KMS-11 (cell line): ENCODE data around the gene CAGE1.

Experiments
- H2AFZ ChIP-seq: fragments of 200-600 bp; sonication (generic); 2 replicates; pipeline ENCODE4 v1.6.1; 2016; ENCODE audit warnings: antibody characterized with exemption, mixed run types, low read depth
- H3K27ac ChIP-seq: fragments of 200-600 bp; sonication (generic); 2 replicates; pipeline ENCODE4 v1.6.1; 2016; ENCODE audit warnings: mild to moderate bottlenecking, mixed run types
- H3K27me3 ChIP-seq: fragments of 200-600 bp; sonication (generic); 2 replicates; pipeline ENCODE4 v1.6.1; 2017; ENCODE audit warnings: mild to moderate bottlenecking, low read depth, mixed run types, moderate library complexity; ENCODE audit not compliant: insufficient read depth
- H3K36me3 ChIP-seq: fragments of 200-600 bp; sonication (generic); 2 replicates; pipeline ENCODE4 v1.6.1; 2017; ENCODE audit warnings: mild to moderate bottlenecking, mixed run types; ENCODE audit not compliant: insufficient read depth
- H3K4me1 ChIP-seq: fragments of 200-600 bp; sonication (generic); 2 replicates; pipeline ENCODE4 v1.6.1; 2016; ENCODE audit warnings: mild to moderate bottlenecking, low read depth, mixed run types; ENCODE audit not compliant: poor library complexity, severe bottlenecking
- H3K4me2 ChIP-seq: fragments of 200-600 bp; sonication (generic); 2 replicates; pipeline ENCODE4 v1.7.0; 2016; ENCODE audit warnings: mild to moderate bottlenecking, mixed run types
- H3K4me3 ChIP-seq: fragments of 200-600 bp; sonication (generic); IDR thresholded peaks from 2 replicates; pipeline ENCODE4 v1.6.1; 2017; ENCODE audit warnings: low read depth, low read length, mixed read lengths; ENCODE audit not compliant: insufficient read depth
- H3K79me2 ChIP-seq: fragments of 200-600 bp; sonication (generic); 2 replicates; pipeline ENCODE4 v1.6.1; 2016; ENCODE audit warnings: low read depth, mixed run types; ENCODE audit not compliant: insufficient read depth
- H3K9ac ChIP-seq: fragments of 200-600 bp; sonication (generic); 2 replicates; pipeline ENCODE4 v1.6.1; 2016; ENCODE audit warnings: mild to moderate bottlenecking, mixed run types
- H4K20me1 ChIP-seq: fragments of 200-600 bp; sonication (generic); 2 replicates; pipeline ENCODE4 v1.6.1; 2016; ENCODE audit warnings: mild to moderate bottlenecking, mixed run types; ENCODE audit not compliant: insufficient read depth
- TF ChIP-seq, protein P1 (sequence below): fragments of 200-600 bp; sonication (generic); conservative IDR thresholded peaks from 2 replicates; pipeline ENCODE4 v1.6.1; 2017; ENCODE audit warnings: low read depth, mild to moderate bottlenecking, antibody characterized with exemption, low read length, moderate library complexity, mixed read lengths

Gene CAGE1

DNA sequence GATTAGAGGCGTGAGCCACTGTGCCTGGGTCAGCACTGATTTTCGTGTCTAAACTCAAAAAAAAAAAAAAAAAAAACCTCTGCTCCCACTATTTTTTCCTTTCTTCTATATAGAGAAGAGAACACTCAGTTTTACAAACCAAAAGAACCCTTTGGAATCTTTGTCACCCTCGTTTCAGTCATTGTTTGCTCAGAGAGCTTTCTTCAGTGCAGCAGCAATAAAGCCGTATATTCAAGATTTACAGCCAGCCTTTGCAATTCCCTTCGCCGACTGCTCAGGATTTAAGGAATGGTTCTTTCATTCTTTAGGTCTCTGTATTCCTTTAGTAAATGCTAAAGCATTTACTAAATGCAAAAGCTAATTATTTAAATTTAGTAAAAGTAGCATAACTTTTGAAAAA is 20.2 kb upstream of the CAGE1 start:
- no peaks in the 10 kb centered on the region for H4K20me1 ChIP-seq
- H3K4me1 ChIP-seq, result no peaks in the 10 kb centered on the region
- H2AFZ ChIP-seq, result no peak overlapping the region
- H3K4me2 ChIP-seq, result no peak overlapping the region
- no peaks in the 10 kb centered on the region for H3K79me2 ChIP-seq
- peaks cover 5% of the 10 kb centered on the region; the same call in 1 of the 2 replicates for H3K36me3 ChIP-seq
- TF ChIP-seq, protein P1, sequence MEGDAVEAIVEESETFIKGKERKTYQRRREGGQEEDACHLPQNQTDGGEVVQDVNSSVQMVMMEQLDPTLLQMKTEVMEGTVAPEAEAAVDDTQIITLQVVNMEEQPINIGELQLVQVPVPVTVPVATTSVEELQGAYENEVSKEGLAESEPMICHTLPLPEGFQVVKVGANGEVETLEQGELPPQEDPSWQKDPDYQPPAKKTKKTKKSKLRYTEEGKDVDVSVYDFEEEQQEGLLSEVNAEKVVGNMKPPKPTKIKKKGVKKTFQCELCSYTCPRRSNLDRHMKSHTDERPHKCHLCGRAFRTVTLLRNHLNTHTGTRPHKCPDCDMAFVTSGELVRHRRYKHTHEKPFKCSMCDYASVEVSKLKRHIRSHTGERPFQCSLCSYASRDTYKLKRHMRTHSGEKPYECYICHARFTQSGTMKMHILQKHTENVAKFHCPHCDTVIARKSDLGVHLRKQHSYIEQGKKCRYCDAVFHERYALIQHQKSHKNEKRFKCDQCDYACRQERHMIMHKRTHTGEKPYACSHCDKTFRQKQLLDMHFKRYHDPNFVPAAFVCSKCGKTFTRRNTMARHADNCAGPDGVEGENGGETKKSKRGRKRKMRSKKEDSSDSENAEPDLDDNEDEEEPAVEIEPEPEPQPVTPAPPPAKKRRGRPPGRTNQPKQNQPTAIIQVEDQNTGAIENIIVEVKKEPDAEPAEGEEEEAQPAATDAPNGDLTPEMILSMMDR, result no peak
- H3K4me3 ChIP-seq, result no peak overlapping the region
- H3K27me3 ChIP-seq, result no peaks in the 10 kb centered on the region
- H3K27ac ChIP-seq, result no peak overlapping the region
- H3K9ac ChIP-seq, result no peak overlapping the region

DNA sequence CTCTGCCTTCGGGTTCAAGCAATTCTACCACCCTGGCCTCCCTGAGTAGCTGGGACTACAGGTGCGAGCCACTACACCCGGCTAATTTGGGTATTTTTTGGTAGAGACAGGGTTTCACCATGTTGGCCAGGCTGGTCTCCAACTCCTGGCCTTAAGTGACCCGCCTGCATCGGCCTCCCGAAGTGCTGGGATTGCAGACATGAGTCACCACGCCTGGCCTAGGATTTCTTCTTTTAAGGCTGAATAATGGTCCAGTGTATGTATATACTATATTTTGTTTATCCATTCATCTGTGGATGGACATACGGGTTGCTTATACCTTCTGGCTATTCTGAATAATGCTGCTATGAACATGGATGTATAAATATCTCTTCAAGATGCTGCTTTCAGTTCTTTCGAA is 17.2 kb upstream of the CAGE1 start:
- Histone ChIP-seq H3K27me3 (no peaks in the 10 kb centered on the region), H3K4me2 (no peak overlapping the region), H3K4me1 (no peaks in the 10 kb centered on the region), H3K9ac (no peak overlapping the region), H3K36me3 (peaks cover 26% of the 10 kb centered on the region; the same call in 1 of the 2 replicates), H3K4me3 (no peak overlapping the region), H4K20me1 (no peaks in the 10 kb centered on the region), H3K79me2 (no peaks in the 10 kb centered on the region), H3K27ac (no peak overlapping the region), H2AFZ (no peak overlapping the region)
- TF ChIP-seq, protein P1, result no peak

DNA sequence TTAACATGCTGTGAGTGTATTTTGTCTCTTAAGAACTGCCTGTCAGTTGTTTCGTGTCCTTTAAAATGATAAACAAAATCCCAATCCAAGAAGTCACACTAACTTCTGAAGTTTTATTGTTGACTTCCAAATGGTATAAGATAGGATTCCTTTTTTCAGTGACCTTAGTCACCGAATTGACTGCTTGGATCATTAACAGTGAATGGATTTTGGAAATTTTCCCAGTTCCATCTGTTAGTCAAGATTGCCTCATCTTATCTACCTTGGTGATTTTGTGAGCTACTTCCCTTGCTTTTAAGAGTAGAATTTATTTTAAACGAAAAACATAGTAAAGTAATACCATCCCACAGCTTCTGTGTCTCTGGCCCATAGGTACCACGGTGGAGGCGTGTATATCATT is 15.0 kb upstream of the CAGE1 start:
- no peak overlapping the region for H3K4me3 ChIP-seq
- no peaks in the 10 kb centered on the region for H3K79me2 ChIP-seq
- TF ChIP-seq, protein P1, result no peak
- H3K27ac ChIP-seq, result no peak overlapping the region
- H3K27me3 ChIP-seq, result no peaks in the 10 kb centered on the region
- peaks cover 26% of the 10 kb centered on the region; the same call in 1 of the 2 replicates for H3K36me3 ChIP-seq
- H3K4me1 ChIP-seq, result no peaks in the 10 kb centered on the region
- H4K20me1 ChIP-seq, result no peaks in the 10 kb centered on the region
- H3K9ac ChIP-seq, result no peak overlapping the region
- H3K4me2 ChIP-seq, result no peak overlapping the region
- H2AFZ ChIP-seq, result no peak overlapping the region

DNA sequence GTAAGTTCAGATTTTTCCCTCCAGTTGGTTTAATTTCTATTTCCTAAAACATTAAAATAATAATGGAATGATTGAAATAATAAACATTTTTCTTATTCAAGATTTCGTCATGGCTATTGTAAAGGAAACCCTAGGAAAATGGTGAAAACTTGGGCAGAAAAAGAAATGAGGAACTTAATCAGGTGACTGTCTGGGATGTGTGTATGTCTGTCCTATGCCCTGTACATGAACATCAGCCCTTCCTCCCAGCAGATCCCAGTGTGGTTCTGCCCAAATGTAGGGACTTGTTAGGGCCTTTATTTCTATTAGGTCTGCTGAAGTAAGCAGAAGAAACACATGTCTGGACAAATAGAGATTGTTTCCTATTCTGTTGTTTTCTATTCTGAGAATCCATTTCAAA is 13.2 kb upstream of the CAGE1 start:
- no peaks in the 10 kb centered on the region for H3K79me2 ChIP-seq
- no peaks in the 10 kb centered on the region for H3K4me1 ChIP-seq
- H3K4me3 ChIP-seq, result no peak overlapping the region
- H3K27ac ChIP-seq, result no peak overlapping the region
- H3K27me3 ChIP-seq, result no peaks in the 10 kb centered on the region
- H4K20me1 ChIP-seq, result no peaks in the 10 kb centered on the region
- H3K36me3 ChIP-seq, result peaks cover 26% of the 10 kb centered on the region; the same call in 1 of the 2 replicates
- H3K4me2 ChIP-seq, result no peak overlapping the region
- no peak overlapping the region for H2AFZ ChIP-seq
- H3K9ac ChIP-seq, result no peak overlapping the region
- TF ChIP-seq, protein P1, result no peak
